AG04449 (cell line): ENCODE measurements around the gene PREX1.

Experiments used
- CTCF ChIA-PET: fragments of 350-600 bp; formaldehyde crosslinking; extraction: SDS; loops from one replicate; lab custom pipeline; 2021; ENCODE audit warnings: antibody characterized with exemption; lab: Yijun Ruan, JAX
- POLR2A ChIA-PET: fragments of 400-600, 350-600 bp; formaldehyde crosslinking; extraction: SDS; loops from one replicate; lab custom pipeline; 2020; ENCODE audit warnings: antibody characterized with exemption, inconsistent platforms; lab: Yijun Ruan, JAX
- DNase-seq: peaks from one replicate; pipeline ENCODE4 v3.0.0-alpha.2; 2010; ENCODE audit warnings: low read depth, low spot score
- H3K4me3 ChIP-seq: 2 replicates; pipeline ENCODE4 v1.5.1; 2011; ENCODE audit warnings: low read depth, mild to moderate bottlenecking, control low read depth, low read length
- CTCF ChIP-seq: IDR thresholded peaks from one replicate; pipeline ENCODE4 v1.5.1; 2011; ENCODE audit warnings: mild to moderate bottlenecking, moderate library complexity, low read length, control low read depth, inconsistent platforms; ENCODE audit not compliant: insufficient read depth; ENCODE audit errors: missing control alignments

The PREX1 gene

GRCh38 chr20:48738399-48739304 lies 89.1 kb downstream of the PREX1 start:
- no peak for DNase-seq
- CTCF ChIA-PET, result interaction anchor here (1.1 to 1.9 kb wide), 3 partner anchors 12 to 81 kb away, joined by 4 read pairs; no protein-coding TSS in a partner anchor
- no peak overlapping the region for H3K4me3 ChIP-seq
- POLR2A ChIA-PET, result no interaction called here
- no peak for TF ChIP-seq CTCF

GRCh38 chr20:48738094-48738398 lies 89.8 kb downstream of the PREX1 start:
- POLR2A ChIA-PET, result no interaction called here
- no peak overlapping the region for H3K4me3 ChIP-seq
- no peak for DNase-seq
- no peak for TF ChIP-seq CTCF
- CTCF ChIA-PET, result interaction anchor here (1.1 to 1.9 kb wide), 2 partner anchors 12 to 13 kb away, joined by 4 read pairs; no protein-coding TSS in a partner anchor

DNA sequence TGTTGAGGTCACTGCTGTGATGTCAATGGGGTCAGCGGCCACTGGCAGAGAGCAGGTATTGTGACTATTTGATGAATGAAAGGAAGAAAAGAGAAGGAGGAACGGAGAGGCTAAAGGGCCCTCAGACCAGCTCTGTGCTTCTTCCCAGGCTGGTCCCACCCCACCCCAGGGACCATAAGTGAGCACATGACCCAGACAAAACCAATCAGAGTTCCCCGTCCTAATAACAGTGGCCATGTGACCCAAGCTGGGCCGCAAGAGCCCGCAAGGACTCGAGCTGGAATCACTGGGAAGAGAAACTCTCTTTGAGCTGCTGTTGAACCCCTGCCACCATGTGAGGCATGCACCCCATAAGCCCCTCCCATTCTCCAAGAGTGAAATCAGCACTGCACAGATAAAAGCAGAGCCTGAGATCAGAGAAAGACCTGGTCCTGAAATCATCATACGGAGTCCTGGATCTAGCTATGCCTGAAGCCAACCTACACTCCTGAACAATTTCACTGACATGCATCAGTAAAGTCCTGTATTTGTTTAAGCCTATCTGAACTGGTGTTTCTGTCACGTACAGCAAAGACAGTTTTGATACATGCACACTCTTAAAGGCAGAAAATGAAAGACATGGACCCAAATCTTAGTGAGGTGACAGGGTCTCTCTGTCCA lies 90.2 kb downstream of the PREX1 start:
- no peak for TF ChIP-seq CTCF
- CTCF ChIA-PET, result interaction anchor here (1.9 kb wide), 1 partner anchor 11 kb away, joined by 4 read pairs; no protein-coding TSS in a partner anchor
- no peak for DNase-seq
- POLR2A ChIA-PET, result no interaction called here
- H3K4me3 ChIP-seq, result no peak overlapping the region

GRCh38 chr20:48736636-48737035 lies 91.2 kb downstream of the PREX1 start:
- H3K4me3 ChIP-seq, result no peak overlapping the region
- no peak for TF ChIP-seq CTCF
- DNase-seq, result no peak
- POLR2A ChIA-PET, result no interaction called here
- CTCF ChIA-PET, result no interaction called here

DNA sequence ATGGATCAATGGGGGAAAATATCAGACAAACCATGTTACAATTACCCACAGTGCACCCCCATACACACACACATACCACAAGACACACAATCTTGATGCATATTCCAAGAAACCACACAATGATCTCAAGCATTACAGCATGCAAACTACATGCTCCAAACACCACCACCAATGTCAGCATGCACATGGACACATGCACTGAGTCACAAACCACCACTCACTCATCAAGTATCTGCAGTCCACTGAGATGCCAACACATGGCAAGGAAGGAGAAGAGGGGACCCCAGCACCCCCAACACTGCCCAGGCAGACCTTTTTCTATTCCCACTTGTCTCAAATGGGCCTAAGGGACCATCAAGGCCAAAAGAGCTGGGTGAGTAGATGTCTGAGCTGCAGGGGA lies 91.6 kb downstream of the PREX1 start:
- no peak for TF ChIP-seq CTCF
- POLR2A ChIA-PET, result no interaction called here
- CTCF ChIA-PET, result no interaction called here
- H3K4me3 ChIP-seq, result no peak overlapping the region
- DNase-seq, result no peak

GRCh38 chr20:48735112-48735511 lies 92.7 kb downstream of the PREX1 start:
- no peak for TF ChIP-seq CTCF
- no peak for DNase-seq
- H3K4me3 ChIP-seq, result no peak overlapping the region
- POLR2A ChIA-PET, result no interaction called here
- CTCF ChIA-PET, result interaction anchor here (0.7 kb wide), 1 partner anchor 10 kb away, joined by 3 read pairs; no protein-coding TSS in a partner anchor
